ENCODE results near the gene UCHL5.

UCHL5 gene

DNA sequence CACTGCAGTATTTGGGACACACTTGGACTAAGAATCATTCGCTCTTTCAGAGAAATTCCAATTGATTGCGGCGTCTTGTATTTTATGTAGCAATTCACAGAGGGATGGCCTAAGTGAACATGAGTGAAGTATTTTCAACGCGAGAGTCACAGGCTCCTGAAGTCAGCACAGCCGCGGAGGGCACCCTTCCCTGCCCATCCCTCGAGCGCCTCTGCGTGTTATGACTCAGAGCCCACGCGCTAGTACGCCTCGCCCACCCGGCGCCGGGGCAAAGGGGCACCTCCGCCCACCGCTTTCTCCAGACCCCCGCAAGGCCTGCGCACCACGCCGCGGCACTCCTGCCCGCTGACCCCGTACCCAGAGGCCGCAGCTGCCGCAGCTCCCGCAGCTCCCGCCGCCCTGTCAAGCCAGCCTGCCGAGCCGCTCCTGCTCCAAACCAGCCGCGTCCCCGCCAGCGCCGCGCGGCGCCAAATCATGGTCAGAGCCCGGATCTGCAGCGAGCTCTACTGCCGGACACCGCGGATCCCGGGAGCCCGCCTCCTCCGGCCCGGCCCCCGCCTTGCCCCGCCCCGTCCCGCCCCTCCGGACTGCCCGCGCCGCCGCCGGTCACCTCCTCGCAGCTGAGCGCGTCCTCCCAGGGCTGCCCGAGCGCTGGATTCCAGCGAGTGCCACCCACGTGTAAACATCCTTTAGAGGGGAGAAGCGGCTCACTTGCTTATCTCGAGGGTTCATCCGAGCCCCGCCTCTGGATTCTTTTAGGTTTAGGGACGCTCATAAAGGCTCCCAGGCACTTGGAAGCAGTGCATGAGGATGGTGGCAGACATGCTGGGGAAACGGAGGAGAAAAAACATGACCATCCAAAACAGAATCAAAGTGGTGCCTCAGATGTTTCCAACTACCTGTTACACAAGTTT is 46.0 kb upstream of the UCHL5 start, which contains the start of gene GLRX2:
Gene GLRX2 (minus strand): TSS at position 508 of the 914 bp plus-strand sequence. CDS start 32 bp downstream, at position 476.
- peaks cover 4% of the 10 kb centered on the region for H3K36me3 ChIP-seq (replicated peaks; ENCODE audit: low read depth, low read length)
- peaks cover 11% of the 10 kb centered on the region for H3K4me1 ChIP-seq (ENCODE audit: low read length)
- peak within 1 kb of the TSS; percentile 91 for H3K4me2 ChIP-seq (ENCODE audit: low read length)
- peaks cover 15% of the 10 kb centered on the region for H3K79me2 ChIP-seq (ENCODE audit: low read length)
- peak within 1 kb of the TSS; percentile 89 for H3K4me3 ChIP-seq (ENCODE audit: low read length)
- no peaks in the 10 kb centered on the region for H3K27me3 ChIP-seq (ENCODE audit: low read depth, low read length)
- H3K9me3 ChIP-seq (ENCODE audit: insufficient read depth, low read length), result no peaks in the 10 kb centered on the region
- H2AFZ ChIP-seq (ENCODE audit: low read depth, low read length), result peak within 1 kb of the TSS; percentile 88
- H3K27ac ChIP-seq (ENCODE audit: low read length), result no peak within 1 kb of the TSS
- H4K20me1 ChIP-seq (ENCODE audit: insufficient read depth, low read length), result peaks cover 5% of the 10 kb centered on the region; the same call in 1 of the 2 replicates
- TF ChIP-seq, protein P1, sequence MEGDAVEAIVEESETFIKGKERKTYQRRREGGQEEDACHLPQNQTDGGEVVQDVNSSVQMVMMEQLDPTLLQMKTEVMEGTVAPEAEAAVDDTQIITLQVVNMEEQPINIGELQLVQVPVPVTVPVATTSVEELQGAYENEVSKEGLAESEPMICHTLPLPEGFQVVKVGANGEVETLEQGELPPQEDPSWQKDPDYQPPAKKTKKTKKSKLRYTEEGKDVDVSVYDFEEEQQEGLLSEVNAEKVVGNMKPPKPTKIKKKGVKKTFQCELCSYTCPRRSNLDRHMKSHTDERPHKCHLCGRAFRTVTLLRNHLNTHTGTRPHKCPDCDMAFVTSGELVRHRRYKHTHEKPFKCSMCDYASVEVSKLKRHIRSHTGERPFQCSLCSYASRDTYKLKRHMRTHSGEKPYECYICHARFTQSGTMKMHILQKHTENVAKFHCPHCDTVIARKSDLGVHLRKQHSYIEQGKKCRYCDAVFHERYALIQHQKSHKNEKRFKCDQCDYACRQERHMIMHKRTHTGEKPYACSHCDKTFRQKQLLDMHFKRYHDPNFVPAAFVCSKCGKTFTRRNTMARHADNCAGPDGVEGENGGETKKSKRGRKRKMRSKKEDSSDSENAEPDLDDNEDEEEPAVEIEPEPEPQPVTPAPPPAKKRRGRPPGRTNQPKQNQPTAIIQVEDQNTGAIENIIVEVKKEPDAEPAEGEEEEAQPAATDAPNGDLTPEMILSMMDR (IDR thresholded peaks at IDR 0.05; ENCODE audit: low read depth, low read length), result no peak
- no peak for TF ChIP-seq EZH2phosphoT487 (IDR thresholded peaks at IDR 0.05; ENCODE audit: low read depth)
- peak within 1 kb of the TSS; percentile 72 for H3K9ac ChIP-seq (ENCODE audit: low read length)

DNA sequence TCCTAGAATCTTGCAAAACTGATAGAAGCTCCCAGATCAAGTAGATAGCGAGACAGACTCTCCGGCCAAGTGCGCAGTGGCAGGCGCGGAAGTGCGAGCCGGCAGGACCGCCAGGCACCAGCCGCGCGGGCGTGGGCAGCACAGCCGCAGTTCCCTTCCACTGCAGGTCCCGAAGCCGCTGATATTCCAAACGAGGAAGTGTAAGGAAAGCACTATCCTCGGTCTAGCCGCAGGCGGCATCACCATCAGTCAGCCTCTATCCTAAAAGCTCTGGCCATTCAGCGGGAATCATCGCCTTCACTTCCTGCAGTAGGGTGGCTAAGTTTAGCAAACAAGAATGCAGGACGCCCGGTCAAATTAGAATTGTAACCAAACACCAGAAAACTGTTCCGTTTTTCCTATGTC is 45.3 kb upstream of the UCHL5 start:
- no peaks in the 10 kb centered on the region for H3K9me3 ChIP-seq (ENCODE audit: insufficient read depth, low read length)
- TF ChIP-seq, protein P1 (IDR thresholded peaks at IDR 0.05; ENCODE audit: low read depth, low read length), result no peak
- TF ChIP-seq EZH2phosphoT487 (IDR thresholded peaks at IDR 0.05; ENCODE audit: low read depth), result no peak
- peaks cover 11% of the 10 kb centered on the region for H3K4me1 ChIP-seq (ENCODE audit: low read length)
- peak overlapping the region; percentile 88 for H2AFZ ChIP-seq (ENCODE audit: low read depth, low read length)
- H3K4me2 ChIP-seq (ENCODE audit: low read length), result peak overlapping the region; percentile 91
- H3K27ac ChIP-seq (ENCODE audit: low read length), result no peak overlapping the region
- H3K79me2 ChIP-seq (ENCODE audit: low read length), result peaks cover 15% of the 10 kb centered on the region
- peak overlapping the region; percentile 72 for H3K9ac ChIP-seq (ENCODE audit: low read length)
- H4K20me1 ChIP-seq (ENCODE audit: insufficient read depth, low read length), result peaks cover 5% of the 10 kb centered on the region; the same call in 1 of the 2 replicates
- H3K4me3 ChIP-seq (ENCODE audit: low read length), result peak overlapping the region; percentile 89
- H3K27me3 ChIP-seq (ENCODE audit: low read depth, low read length), result no peaks in the 10 kb centered on the region
- peaks cover 9% of the 10 kb centered on the region for H3K36me3 ChIP-seq (replicated peaks; ENCODE audit: low read depth, low read length)

DNA sequence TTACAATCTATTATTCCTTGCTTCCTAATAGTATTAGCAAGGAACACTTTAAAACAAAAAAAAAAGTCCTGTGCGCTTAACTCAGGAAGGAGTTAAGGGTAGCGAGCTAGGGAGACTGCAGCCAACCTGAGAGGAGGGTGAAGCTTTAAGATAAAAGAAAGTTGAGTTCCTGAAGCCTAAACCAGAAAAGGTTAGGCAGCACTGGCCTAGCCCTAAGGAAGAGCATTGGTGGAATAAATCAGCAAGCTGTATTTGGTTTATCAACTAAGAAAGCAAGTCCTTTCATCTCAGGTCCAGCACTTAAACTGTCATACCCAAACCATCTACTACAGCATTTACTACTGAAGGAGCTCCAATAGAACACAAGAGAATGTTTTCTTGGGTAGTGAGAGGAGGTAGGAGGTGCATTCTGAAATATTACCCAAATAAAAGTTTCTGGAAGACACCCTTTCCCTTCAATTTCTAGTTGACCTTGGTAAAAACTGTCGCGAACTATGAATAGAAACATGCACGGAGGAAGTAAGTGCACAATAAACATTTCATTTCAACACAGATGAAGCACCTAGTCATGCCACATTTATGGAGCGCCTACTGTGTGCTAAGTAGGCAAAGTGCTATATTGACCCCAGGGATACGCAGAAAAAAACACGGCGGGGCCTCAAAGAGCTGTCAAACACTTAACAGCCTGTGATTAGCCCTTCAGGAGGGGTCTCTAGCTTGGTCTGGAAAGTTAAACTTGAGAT is 44.8 kb upstream of the UCHL5 start:
- no peaks in the 10 kb centered on the region for H3K9me3 ChIP-seq (ENCODE audit: insufficient read depth, low read length)
- peaks cover 9% of the 10 kb centered on the region for H3K36me3 ChIP-seq (replicated peaks; ENCODE audit: low read depth, low read length)
- peaks cover 15% of the 10 kb centered on the region for H3K79me2 ChIP-seq (ENCODE audit: low read length)
- peaks cover 11% of the 10 kb centered on the region for H3K4me1 ChIP-seq (ENCODE audit: low read length)
- H3K4me2 ChIP-seq (ENCODE audit: low read length), result peak overlapping the region; percentile 91
- peak overlapping the region; percentile 88 for H2AFZ ChIP-seq (ENCODE audit: low read depth, low read length)
- peak overlapping the region; percentile 89 for H3K4me3 ChIP-seq (ENCODE audit: low read length)
- peaks cover 5% of the 10 kb centered on the region; the same call in 1 of the 2 replicates for H4K20me1 ChIP-seq (ENCODE audit: insufficient read depth, low read length)
- H3K27me3 ChIP-seq (ENCODE audit: low read depth, low read length), result no peaks in the 10 kb centered on the region
- TF ChIP-seq EZH2phosphoT487 (IDR thresholded peaks at IDR 0.05; ENCODE audit: low read depth), result no peak
- TF ChIP-seq, protein P1 (IDR thresholded peaks at IDR 0.05; ENCODE audit: low read depth, low read length), result no peak
- H3K9ac ChIP-seq (ENCODE audit: low read length), result peak overlapping the region; percentile 72
- H3K27ac ChIP-seq (ENCODE audit: low read length), result no peak overlapping the region

DNA sequence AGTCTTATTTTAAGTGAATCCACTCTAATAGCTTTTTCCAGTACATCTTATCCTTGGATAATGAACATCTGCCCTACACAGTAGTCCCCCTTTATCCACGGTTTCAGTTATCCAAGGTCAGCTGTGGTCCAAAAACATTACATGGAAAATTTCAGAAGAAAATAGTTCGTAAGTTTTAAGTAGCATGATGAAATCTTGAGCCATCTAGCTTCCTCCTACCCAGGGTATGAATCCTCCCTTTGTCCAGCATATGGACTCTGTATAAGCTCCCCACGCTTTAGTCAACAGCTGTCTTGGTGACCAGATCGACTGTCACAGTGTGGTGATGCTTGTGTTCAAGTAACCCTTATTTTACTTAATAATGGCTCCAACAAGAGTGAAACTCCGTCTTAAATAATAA is 43.5 kb upstream of the UCHL5 start:
- Histone ChIP-seq H3K4me2 (ENCODE audit: low read length) (no peak overlapping the region), H3K79me2 (ENCODE audit: low read length) (peaks cover 15% of the 10 kb centered on the region), H4K20me1 (ENCODE audit: insufficient read depth, low read length) (peaks cover 5% of the 10 kb centered on the region; the same call in 1 of the 2 replicates), H2AFZ (ENCODE audit: low read depth, low read length) (no peak overlapping the region), H3K9ac (ENCODE audit: low read length) (no peak overlapping the region), H3K4me1 (ENCODE audit: low read length) (peaks cover 11% of the 10 kb centered on the region), H3K27ac (ENCODE audit: low read length) (no peak overlapping the region), H3K36me3 (replicated peaks; ENCODE audit: low read depth, low read length) (peaks cover 9% of the 10 kb centered on the region), H3K9me3 (ENCODE audit: insufficient read depth, low read length) (no peaks in the 10 kb centered on the region), H3K4me3 (ENCODE audit: low read length) (no peak overlapping the region), H3K27me3 (ENCODE audit: low read depth, low read length) (no peaks in the 10 kb centered on the region)
- TF ChIP-seq, protein P1 (IDR thresholded peaks at IDR 0.05; ENCODE audit: low read depth, low read length), result no peak
- TF ChIP-seq EZH2phosphoT487 (IDR thresholded peaks at IDR 0.05; ENCODE audit: low read depth), result no peak

Data from OCI-LY3 (cell line).